Measurements from ENCODE around the gene DAB2IP.

The DAB2IP gene

DNA sequence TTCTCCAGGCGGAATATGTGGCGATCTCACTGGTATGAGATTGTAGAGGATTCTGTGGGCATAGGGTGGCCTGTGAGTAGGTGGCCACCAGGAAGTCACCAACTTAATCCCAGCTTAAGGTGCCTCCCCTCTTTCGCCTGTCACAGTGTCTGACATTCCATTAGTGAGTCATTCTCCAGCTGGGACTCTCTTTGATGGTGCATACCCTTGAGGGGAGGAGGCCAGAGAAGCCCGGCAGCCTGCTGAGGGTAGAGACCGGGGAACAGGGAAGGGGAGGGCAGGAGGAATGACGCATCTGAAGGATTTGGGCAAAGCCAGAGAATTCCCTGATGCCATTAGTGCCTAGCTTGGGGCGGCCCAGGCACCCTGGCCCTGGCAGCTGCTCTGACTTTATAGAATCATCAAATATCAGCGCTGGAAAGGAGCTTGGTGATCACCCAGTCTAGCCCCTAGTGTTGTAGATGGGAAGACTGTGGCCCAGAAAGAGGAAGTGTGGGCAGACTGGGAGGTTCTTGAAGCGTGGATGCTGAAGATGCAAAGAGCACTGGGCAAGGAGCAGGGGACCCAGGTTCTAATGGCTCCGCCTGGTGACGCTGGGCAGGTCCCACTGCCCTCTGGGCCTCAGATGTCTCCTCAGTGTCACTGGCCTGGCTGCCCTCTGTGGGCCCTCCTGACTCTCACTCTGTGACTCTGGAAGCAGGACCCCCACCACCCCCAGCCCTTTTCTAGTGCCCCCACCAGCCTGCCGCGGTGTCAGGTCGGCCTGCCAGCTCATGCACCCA lies 41.4 kb downstream of the DAB2IP start:
- TF ChIP-seq, protein P1, sequence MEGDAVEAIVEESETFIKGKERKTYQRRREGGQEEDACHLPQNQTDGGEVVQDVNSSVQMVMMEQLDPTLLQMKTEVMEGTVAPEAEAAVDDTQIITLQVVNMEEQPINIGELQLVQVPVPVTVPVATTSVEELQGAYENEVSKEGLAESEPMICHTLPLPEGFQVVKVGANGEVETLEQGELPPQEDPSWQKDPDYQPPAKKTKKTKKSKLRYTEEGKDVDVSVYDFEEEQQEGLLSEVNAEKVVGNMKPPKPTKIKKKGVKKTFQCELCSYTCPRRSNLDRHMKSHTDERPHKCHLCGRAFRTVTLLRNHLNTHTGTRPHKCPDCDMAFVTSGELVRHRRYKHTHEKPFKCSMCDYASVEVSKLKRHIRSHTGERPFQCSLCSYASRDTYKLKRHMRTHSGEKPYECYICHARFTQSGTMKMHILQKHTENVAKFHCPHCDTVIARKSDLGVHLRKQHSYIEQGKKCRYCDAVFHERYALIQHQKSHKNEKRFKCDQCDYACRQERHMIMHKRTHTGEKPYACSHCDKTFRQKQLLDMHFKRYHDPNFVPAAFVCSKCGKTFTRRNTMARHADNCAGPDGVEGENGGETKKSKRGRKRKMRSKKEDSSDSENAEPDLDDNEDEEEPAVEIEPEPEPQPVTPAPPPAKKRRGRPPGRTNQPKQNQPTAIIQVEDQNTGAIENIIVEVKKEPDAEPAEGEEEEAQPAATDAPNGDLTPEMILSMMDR (conservative IDR thresholded peaks at IDR 0.05) = no peak
- H3K27ac ChIP-seq = no peak overlapping the region

DNA sequence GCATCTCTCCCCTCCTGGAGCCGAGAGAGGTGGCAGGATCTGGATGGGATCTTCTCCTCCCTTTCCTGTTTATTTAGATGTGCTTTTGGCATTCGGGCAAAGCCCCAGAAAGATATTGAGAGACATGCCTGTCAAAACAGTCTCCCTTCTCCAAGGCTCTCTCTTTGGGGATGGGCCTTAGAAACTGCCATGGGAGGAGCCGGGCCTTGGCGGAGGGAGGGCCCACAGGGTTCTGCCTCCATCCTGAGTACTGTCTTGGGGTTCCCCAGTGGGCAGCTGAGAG lies 41.9 kb downstream of the DAB2IP start:
- TF ChIP-seq, protein P1 (conservative IDR thresholded peaks at IDR 0.05) = no peak
- no peak overlapping the region for H3K27ac ChIP-seq

DNA sequence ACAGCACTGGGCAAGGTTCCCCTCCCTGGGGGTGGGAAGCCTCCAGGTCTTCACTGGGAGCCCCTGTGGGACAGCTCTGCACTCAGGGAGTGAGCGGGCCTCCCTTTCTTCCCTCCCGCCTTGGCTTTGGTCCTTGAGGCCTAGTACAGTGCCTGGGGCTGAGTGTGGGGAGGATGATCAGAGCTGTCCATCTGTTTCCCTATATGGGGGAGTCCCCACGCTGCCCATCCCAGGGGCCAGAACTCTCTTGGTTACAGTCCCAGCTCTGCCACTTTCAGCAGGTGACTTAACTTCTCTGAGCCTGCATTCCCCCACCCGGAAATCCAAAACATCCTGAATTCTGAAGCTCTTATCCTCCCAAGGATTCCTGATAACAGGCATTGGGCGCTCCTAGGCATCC lies 42.6 kb downstream of the DAB2IP start:
- TF ChIP-seq, protein P1 (conservative IDR thresholded peaks at IDR 0.05) = no peak

DNA sequence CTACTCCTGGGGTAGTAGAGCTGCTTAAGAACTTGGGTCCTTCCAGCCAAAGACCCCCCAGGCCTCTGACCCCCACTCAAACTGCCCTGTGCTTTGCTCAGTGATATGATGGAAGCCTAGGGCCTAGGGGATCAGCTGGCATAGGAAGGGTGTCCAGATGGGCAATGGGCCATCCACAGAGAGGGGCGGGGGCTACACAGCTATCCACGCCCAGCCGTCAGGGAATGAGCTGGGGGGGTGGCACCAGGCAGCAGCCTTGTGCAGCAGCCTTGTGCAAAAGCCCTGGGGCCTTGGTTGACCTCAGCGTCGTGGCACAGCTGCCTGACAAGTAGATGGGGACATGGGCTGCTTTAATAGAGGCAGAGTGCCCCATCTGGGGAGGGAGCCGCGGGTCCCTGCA lies 43.2 kb downstream of the DAB2IP start:
- no peak overlapping the region for H3K27ac ChIP-seq
- TF ChIP-seq, protein P1 (conservative IDR thresholded peaks at IDR 0.05) = no peak

More for the DNA sequence above, 42.6 kb downstream of the DAB2IP start:
- H3K27ac ChIP-seq = no peak overlapping the region

DNA sequence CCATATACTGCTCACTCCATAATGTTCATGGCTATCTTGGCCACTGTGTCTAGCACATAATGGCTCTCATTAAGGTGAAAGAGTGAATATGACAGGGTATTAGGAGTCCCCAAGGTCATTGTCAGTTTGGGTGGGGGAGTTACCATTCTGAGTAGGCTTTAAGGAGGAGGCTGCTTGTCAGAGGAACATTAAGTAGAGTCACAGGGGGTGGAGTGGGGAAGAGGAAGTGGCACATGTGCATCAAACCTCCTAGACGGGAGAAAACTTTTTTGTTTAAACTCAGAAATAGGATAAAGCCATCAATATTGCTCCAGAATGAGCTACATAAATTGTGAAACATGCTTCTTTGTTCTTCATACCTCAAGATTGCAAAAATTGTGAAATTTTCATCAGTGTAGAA lies 45.5 kb downstream of the DAB2IP start:
- TF ChIP-seq, protein P1 (conservative IDR thresholded peaks at IDR 0.05) = no peak
- no peak overlapping the region for H3K27ac ChIP-seq

DNA sequence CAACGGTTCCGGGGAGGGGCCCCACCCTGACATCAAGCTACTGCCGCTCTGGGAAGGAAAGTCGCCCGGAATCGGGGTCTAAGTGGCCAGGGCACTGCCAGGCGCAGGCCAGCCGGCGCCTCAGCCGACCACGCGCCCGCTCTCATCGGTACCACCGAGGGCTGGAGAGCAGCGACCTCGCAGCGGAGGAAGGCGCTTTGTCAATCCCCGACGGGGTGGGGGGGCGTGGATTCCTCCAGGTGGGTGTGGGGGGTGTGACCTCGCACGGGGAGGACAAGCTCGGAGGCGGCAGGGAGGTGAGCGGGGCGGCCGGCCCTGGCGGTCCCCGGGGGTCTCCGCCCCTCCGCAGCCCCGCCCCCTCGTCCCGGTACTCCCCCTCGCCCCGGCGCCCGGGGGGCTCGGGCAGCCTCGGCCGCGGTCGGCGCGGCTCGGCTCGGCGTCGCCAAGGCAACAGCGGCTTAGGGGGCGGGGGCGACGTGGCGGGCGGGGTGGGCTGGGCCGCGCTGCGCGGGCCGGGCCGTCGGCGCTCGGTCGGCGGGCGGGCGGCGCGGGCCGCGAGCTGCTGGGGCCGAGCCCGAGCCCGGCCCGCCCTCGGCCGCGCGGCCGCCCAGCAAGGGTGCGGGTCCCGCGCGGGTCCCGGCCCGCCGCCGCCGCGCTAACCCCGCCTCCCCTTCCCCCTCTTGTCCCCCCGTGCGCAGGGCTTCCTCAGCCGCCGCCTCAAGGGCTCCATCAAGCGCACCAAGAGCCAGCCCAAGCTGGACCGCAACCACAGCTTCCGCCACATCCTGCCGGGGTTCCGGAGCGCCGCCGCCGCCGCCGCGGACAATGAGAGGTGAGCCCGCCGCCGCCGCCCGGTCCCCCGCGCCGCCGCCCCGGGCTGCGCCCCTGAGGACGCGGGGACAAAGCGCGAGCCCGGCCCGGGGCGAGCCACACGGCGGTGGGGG lies 47.5 kb downstream of the DAB2IP start:
- TF ChIP-seq, protein P1 (conservative IDR thresholded peaks at IDR 0.05) = no peak
- peak overlapping the region; percentile 87 for H3K27ac ChIP-seq

DNA sequence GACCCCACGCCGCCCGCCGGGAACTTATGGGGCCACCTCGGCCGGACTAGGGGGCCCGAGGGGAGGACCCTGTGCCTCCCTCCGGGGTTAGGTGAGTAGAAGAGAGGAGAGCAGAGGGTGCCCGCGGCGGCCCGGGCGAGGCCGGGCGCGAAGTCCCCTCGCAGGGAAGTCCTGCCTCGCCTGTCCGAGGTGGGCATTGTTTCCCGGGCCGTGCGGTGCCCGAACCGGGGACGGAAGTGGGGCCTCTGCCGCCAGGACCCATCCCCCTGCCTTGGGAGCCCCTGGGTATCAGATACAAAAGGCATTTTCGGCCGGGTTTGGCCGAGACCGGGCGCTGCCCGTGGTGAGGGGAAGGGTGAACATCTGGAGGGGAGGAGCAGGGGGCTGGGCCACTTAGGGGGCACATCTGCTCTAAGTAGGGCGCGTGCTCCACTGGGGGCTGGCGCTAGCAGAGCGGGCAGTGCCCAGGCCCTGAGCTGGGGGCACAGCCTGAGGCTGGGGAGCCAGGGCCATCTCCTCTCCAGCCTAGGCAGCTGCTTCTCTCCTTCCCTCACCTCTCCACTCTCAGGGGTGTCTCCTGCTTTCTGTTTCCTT lies 48.2 kb downstream of the DAB2IP start:
- peak overlapping the region; percentile 87 for H3K27ac ChIP-seq
- TF ChIP-seq, protein P1 (conservative IDR thresholded peaks at IDR 0.05) = no peak

Data from VCaP (cell line).